ENCODE data around the gene TEDC2.

DNA sequence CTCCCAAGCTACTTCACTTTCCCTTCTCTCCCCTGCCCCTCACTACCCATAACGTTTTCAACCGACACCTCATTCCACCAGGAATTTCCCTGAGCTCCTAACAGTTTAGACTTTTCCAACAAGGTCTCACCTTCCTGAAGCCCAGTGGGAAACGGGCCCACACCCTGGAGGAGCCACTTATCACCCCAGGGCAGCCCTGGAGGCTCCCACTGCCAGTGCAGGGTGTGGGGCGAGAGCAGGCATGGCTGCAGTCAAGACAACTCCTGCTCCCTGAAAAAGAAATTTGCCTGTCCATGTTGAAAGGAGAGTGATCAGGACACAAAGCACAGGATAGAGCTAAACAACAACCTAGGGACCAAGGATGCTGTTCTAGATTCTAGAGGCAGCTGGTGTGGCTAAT, 32.4 kb upstream of the TEDC2 start:
- TF ChIP-seq, protein P1, sequence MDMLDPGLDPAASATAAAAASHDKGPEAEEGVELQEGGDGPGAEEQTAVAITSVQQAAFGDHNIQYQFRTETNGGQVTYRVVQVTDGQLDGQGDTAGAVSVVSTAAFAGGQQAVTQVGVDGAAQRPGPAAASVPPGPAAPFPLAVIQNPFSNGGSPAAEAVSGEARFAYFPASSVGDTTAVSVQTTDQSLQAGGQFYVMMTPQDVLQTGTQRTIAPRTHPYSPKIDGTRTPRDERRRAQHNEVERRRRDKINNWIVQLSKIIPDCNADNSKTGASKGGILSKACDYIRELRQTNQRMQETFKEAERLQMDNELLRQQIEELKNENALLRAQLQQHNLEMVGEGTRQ (IDR thresholded peaks at IDR 0.05; ENCODE audit: low read length) = no peak
- no peak for TF ChIP-seq SRF (IDR thresholded peaks at IDR 0.05; ENCODE audit: low read depth, low read length)
- TF ChIP-seq, protein P2, sequence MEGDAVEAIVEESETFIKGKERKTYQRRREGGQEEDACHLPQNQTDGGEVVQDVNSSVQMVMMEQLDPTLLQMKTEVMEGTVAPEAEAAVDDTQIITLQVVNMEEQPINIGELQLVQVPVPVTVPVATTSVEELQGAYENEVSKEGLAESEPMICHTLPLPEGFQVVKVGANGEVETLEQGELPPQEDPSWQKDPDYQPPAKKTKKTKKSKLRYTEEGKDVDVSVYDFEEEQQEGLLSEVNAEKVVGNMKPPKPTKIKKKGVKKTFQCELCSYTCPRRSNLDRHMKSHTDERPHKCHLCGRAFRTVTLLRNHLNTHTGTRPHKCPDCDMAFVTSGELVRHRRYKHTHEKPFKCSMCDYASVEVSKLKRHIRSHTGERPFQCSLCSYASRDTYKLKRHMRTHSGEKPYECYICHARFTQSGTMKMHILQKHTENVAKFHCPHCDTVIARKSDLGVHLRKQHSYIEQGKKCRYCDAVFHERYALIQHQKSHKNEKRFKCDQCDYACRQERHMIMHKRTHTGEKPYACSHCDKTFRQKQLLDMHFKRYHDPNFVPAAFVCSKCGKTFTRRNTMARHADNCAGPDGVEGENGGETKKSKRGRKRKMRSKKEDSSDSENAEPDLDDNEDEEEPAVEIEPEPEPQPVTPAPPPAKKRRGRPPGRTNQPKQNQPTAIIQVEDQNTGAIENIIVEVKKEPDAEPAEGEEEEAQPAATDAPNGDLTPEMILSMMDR (IDR thresholded peaks at IDR 0.05; ENCODE audit: control extremely low read depth in 1 of 3, insufficient read depth in 1 of 3, low read depth in 1 of 3, low read length in 3 of 3) = no peak
- TF ChIP-seq POU5F1 (IDR thresholded peaks at IDR 0.05; ENCODE audit: low read depth, low read length) = no peak
- no peak for TF ChIP-seq SP1 (IDR thresholded peaks at IDR 0.05; ENCODE audit: low read depth, low read length)
- no peak for TF ChIP-seq EP300 (IDR thresholded peaks at IDR 0.05; ENCODE audit: borderline replicate concordance in 1 of 2, low read depth in 2 of 2, low read length in 2 of 2)
- TF ChIP-seq KDM1A (IDR thresholded peaks at IDR 0.05; ENCODE audit: borderline replicate concordance, low read length) = no peak
- TF ChIP-seq SIN3A (conservative IDR thresholded peaks at IDR 0.05 in 1 of 2, IDR thresholded peaks at IDR 0.05 in 1 of 2; ENCODE audit: low read depth in 1 of 2, low read length in 2 of 2) = no peak
- no peak for TF ChIP-seq POLR2A (IDR thresholded peaks at IDR 0.05; ENCODE audit: control extremely low read depth in 1 of 2, low read depth in 2 of 2, low read length in 2 of 2)
